Stimulated activated CD4-positive, alpha-beta T cell treated with anti-CD3 and anti-CD28 coated beads, Interleukin-12 subunit alpha, Interleukin-12 subunit beta, amount 100 ng/mL, for 4 hours (primary cell): Measurements from ENCODE around the gene BICRA.
"Not testable (repeated sequence)": the region's sequence is repeated elsewhere in the genome, so short reads cannot be mapped to it uniquely, and the experiment has no call there.

Source experiments
- DNase-seq: peaks from one replicate; pipeline ENCODE4 v3.0.0-alpha.2; 2020

Gene BICRA

GRCh38 chr19:47608969-47609905, at the start of gene BICRA:
Gene BICRA, plus strand, starts transcription at chr19:47609134. Its CDS starts 64,441 bp downstream, at chr19:47673575.
- peak; percentile 77 for DNase-seq

- DNase-seq, result no peak
Observed at GRCh38 chr19:47560999-47561398, 47.9 kb upstream of the BICRA start.

- DNase-seq, result no peak
Observed at GRCh38 chr19:47561440-47562057, 47.4 kb upstream of the BICRA start.

- no peak for DNase-seq
Observed at GRCh38 chr19:47564081-47564480, 44.9 kb upstream of the BICRA start.

GRCh38 chr19:47569331-47569730, 39.6 kb upstream of the BICRA start:
- no peak for DNase-seq

- no peak for DNase-seq
Observed at GRCh38 chr19:47572635-47573034, 36.3 kb upstream of the BICRA start.

GRCh38 chr19:47573071-47574026, 35.6 kb upstream of the BICRA start, which contains the start of gene ZNF541:
Gene ZNF541, minus strand, starts transcription at chr19:47573148. Its CDS starts 17,292 bp downstream, at chr19:47555856.
- peak; percentile 78 for DNase-seq

GRCh38 chr19:47580397-47580796, 28.5 kb upstream of the BICRA start:
- DNase-seq, result no peak

GRCh38 chr19:47581605-47582319, 27.2 kb upstream of the BICRA start:
- no peak for DNase-seq

GRCh38 chr19:47582320-47582909, 26.5 kb upstream of the BICRA start:
- DNase-seq, result no peak

- not testable (repeated sequence) for DNase-seq
Observed at GRCh38 chr19:47583161-47583560, 25.8 kb upstream of the BICRA start.

- no peak for DNase-seq
Observed at GRCh38 chr19:47587295-47587694, 21.6 kb upstream of the BICRA start.

- DNase-seq, result no peak
Observed at GRCh38 chr19:47589824-47590223, 19.1 kb upstream of the BICRA start.

GRCh38 chr19:47593860-47594259, 15.1 kb upstream of the BICRA start:
- DNase-seq, result no peak

GRCh38 chr19:47595944-47596343, 13.0 kb upstream of the BICRA start:
- no peak for DNase-seq

- no peak for DNase-seq
Observed at GRCh38 chr19:47598407-47599349, 10.3 kb upstream of the BICRA start.

GRCh38 chr19:47599671-47600245, 9.2 kb upstream of the BICRA start:
- not testable (repeated sequence) for DNase-seq

GRCh38 chr19:47600246-47601179, 8.4 kb upstream of the BICRA start:
- DNase-seq, result peak; percentile 98
